ENCODE results near the gene SECTM1.

DNA sequence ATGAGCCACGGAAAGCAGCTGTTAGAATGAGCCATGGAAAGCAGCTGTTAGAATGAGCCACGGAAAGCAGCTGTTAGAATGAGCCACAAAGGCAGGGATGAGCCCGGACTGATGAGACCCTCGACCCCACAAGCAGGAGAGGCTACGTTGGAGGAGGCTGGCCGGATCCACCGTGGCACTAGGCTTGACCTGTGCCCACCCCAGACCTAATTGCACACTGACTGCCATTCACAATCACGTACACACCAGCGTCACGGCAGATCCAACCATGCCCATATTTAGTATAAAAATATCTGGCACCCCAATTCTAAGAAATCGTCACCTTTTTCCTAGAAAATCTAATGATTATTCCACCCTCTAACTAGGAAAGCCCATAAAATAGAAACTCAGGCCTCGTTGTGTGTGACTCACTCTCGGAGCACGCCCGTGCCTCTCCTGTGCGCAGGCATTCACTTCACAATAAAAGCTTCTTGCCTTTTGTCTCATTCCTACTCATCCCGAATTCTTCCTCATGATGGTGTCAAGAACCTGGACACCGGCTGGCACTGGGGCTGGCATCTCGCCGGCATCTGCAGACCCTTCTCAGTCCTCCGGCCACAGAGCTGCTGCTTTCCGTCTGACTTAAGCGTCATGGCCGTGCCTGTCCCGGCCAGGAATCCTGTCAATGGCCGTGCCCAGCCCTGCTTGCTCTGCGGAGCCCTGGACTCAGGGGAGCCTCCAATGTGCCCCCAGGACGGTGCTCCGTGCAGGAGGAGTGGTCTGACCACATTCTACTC, 5.5 kb upstream of the SECTM1 start:
- TF ChIP-seq, protein P1, sequence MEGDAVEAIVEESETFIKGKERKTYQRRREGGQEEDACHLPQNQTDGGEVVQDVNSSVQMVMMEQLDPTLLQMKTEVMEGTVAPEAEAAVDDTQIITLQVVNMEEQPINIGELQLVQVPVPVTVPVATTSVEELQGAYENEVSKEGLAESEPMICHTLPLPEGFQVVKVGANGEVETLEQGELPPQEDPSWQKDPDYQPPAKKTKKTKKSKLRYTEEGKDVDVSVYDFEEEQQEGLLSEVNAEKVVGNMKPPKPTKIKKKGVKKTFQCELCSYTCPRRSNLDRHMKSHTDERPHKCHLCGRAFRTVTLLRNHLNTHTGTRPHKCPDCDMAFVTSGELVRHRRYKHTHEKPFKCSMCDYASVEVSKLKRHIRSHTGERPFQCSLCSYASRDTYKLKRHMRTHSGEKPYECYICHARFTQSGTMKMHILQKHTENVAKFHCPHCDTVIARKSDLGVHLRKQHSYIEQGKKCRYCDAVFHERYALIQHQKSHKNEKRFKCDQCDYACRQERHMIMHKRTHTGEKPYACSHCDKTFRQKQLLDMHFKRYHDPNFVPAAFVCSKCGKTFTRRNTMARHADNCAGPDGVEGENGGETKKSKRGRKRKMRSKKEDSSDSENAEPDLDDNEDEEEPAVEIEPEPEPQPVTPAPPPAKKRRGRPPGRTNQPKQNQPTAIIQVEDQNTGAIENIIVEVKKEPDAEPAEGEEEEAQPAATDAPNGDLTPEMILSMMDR (IDR thresholded peaks at IDR 0.05; ENCODE audit: low read depth, low read length, poor library complexity, severe bottlenecking), result no peak
- no peak for TF ChIP-seq EZH2phosphoT487 (IDR thresholded peaks at IDR 0.05; ENCODE audit: borderline replicate concordance, low read length)

All from DOHH2 (cell line).